PC-9 (cell line): ENCODE results near the gene ZNF674.

Experiments used
- CTCF ChIP-seq: fragments of 200-600 bp; sonication (generic); conservative IDR thresholded peaks from 2 replicates; pipeline ENCODE4 v1.6.1; 2017; ENCODE audit warnings: mixed run types, antibody characterized with exemption, mild to moderate bottlenecking, moderate library complexity
- EZH2 ChIP-seq: fragments of 200-600 bp; sonication (generic); IDR thresholded peaks from 2 replicates; pipeline ENCODE4 v1.8.0; 2017; ENCODE audit warnings: antibody characterized with exemption, low read depth

GRCh38 chrX:46477435-46477834, 67.8 kb downstream of the ZNF674 start:
- TF ChIP-seq CTCF (no peak), EZH2 (no peak)
